ENCODE results near the gene SPEF2. TPM values are rescaled to one million over a fixed set of nuclear protein-coding genes. Genes with fewer than 3 reads are reported as not detected.

Gene SPEF2
- polyA plus RNA-seq, 2 of the 4 experiments (the other 2 are of a cell fraction), result 2.2 to 8.7 TPM

- 70% methylated on average over 5 of the region's 5 CpGs for WGBS (ENCODE audit: missing lambda C conversion rate)
Observed at GRCh38 chr5:35677878-35678277, 60.2 kb downstream of the SPEF2 start.

GRCh38 chr5:35678661-35679060 lies 61.0 kb downstream of the SPEF2 start:
- no peaks in the 10 kb centered on the region for H3K4me1 ChIP-seq
- DNase-seq (ENCODE audit: low read depth in 1 of 2, low spot score in 1 of 2) (no peak), ATAC-seq (no peak), FAIRE-seq (no peak)
- no peaks in the 10 kb centered on the region for H3K9me3 ChIP-seq
- H3K4me3 ChIP-seq, result no peak overlapping the region
- no peak overlapping the region for H3K4me2 ChIP-seq
- CTCF ChIA-PET, result no interaction called here
- no peak overlapping the region for H3K27ac ChIP-seq
- POLR2A ChIA-PET, result no interaction called here
- TF ChIP-seq SMC3 (IDR thresholded peaks at IDR 0.05), result no peak
- TF ChIP-seq NFE2L2 (conservative IDR thresholded peaks at IDR 0.05; ENCODE audit: low read length), result no peak
- TF ChIP-seq HEYL (CRISPR knock-in tag; IDR thresholded peaks at IDR 0.05), result no peak
- TF ChIP-seq HOXB5 (CRISPR knock-in tag; IDR thresholded peaks at IDR 0.05), result no peak
- no peak for TF ChIP-seq NR3C1 (IDR thresholded peaks at IDR 0.05)
- TF ChIP-seq REST (IDR thresholded peaks at IDR 0.05), result no peak
- TF ChIP-seq HOXB13 (CRISPR knock-in tag; IDR thresholded peaks at IDR 0.05; ENCODE audit: low read depth), result no peak
- no peak for TF ChIP-seq FOSL2 (IDR thresholded peaks at IDR 0.05)
- no peak for TF ChIP-seq FOSL2 (CRISPR knock-in tag; IDR thresholded peaks at IDR 0.05)
- TF ChIP-seq RARB (CRISPR knock-in tag; IDR thresholded peaks at IDR 0.05), result no peak
- no peak for TF ChIP-seq KDM5A (IDR thresholded peaks at IDR 0.05)
- TF ChIP-seq EHMT2 (IDR thresholded peaks at IDR 0.05; ENCODE audit: low read depth), result no peak
- TF ChIP-seq, protein P1, sequence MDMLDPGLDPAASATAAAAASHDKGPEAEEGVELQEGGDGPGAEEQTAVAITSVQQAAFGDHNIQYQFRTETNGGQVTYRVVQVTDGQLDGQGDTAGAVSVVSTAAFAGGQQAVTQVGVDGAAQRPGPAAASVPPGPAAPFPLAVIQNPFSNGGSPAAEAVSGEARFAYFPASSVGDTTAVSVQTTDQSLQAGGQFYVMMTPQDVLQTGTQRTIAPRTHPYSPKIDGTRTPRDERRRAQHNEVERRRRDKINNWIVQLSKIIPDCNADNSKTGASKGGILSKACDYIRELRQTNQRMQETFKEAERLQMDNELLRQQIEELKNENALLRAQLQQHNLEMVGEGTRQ (IDR thresholded peaks at IDR 0.05), result no peak
- no peak for TF ChIP-seq TP53 (CRISPR knock-in tag; IDR thresholded peaks at IDR 0.05)
- TF ChIP-seq, protein P2, sequence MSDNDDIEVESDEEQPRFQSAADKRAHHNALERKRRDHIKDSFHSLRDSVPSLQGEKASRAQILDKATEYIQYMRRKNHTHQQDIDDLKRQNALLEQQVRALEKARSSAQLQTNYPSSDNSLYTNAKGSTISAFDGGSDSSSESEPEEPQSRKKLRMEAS (IDR thresholded peaks at IDR 0.05), result no peak
- no peak for TF ChIP-seq MYC (IDR thresholded peaks at IDR 0.05; ENCODE audit: borderline replicate concordance, low read length)
- no peak for TF ChIP-seq BHLHE40 (IDR thresholded peaks at IDR 0.05; ENCODE audit: low read depth, low read length)
- no peak for TF ChIP-seq CHD4 (IDR thresholded peaks at IDR 0.05; ENCODE audit: borderline replicate concordance)
- WGBS (ENCODE audit: missing lambda C conversion rate), result 64% methylated on average over 3 of the region's 3 CpGs

More at GRCh38 chr5:35677878-35678277, 60.2 kb downstream of the SPEF2 start:
- ChIA-PET POLR2A (no interaction called here), CTCF (interaction anchor here (1.4 kb wide), 1 partner anchor 11 kb away, joined by 3 read pairs; no protein-coding TSS in a partner anchor)
- Histone ChIP-seq H3K4me1 (no peaks in the 10 kb centered on the region), H3K27ac (no peak overlapping the region), H3K4me3 (no peak overlapping the region), H3K9me3 (no peaks in the 10 kb centered on the region), H3K4me2 (no peak overlapping the region)
- no peak for ATAC-seq
- TF ChIP-seq TFCP2L1 (CRISPR knock-in tag; IDR thresholded peaks at IDR 0.05), result no peak
- no peak for TF ChIP-seq NR3C1 (IDR thresholded peaks at IDR 0.05)
- no peak for TF ChIP-seq FOSB (CRISPR knock-in tag; IDR thresholded peaks at IDR 0.05)
- TF ChIP-seq, protein P3, sequence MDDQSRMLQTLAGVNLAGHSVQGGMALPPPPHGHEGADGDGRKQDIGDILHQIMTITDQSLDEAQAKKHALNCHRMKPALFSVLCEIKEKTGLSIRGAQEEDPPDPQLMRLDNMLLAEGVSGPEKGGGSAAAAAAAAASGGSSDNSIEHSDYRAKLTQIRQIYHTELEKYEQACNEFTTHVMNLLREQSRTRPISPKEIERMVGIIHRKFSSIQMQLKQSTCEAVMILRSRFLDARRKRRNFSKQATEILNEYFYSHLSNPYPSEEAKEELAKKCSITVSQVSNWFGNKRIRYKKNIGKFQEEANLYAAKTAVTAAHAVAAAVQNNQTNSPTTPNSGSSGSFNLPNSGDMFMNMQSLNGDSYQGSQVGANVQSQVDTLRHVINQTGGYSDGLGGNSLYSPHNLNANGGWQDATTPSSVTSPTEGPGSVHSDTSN (IDR thresholded peaks at IDR 0.05), result no peak
- no peak for TF ChIP-seq BHLHE40 (IDR thresholded peaks at IDR 0.05; ENCODE audit: low read depth, low read length)
- no peak for TF ChIP-seq CBX8 (IDR thresholded peaks at IDR 0.05)
- TF ChIP-seq ESRRA (IDR thresholded peaks at IDR 0.05; ENCODE audit: borderline replicate concordance, low read length), result no peak
- TF ChIP-seq SREBF2 (IDR thresholded peaks at IDR 0.05), result no peak
- TF ChIP-seq FOSL2 (IDR thresholded peaks at IDR 0.05), result no peak
- TF ChIP-seq FOSL2 (CRISPR knock-in tag; IDR thresholded peaks at IDR 0.05), result no peak
- no peak for TF ChIP-seq ZFP36 (IDR thresholded peaks at IDR 0.05; ENCODE audit: borderline replicate concordance, partially characterized antibody)
- no peak for TF ChIP-seq NPAS2 (CRISPR knock-in tag; IDR thresholded peaks at IDR 0.05; ENCODE audit: borderline replicate concordance)
- TF ChIP-seq, protein P4, sequence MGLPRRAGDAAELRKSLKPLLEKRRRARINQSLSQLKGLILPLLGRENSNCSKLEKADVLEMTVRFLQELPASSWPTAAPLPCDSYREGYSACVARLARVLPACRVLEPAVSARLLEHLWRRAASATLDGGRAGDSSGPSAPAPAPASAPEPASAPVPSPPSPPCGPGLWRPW (IDR thresholded peaks at IDR 0.05), result no peak
- no peak for FAIRE-seq
- no peak for DNase-seq (ENCODE audit: low read depth in 1 of 2, low spot score in 1 of 2)

Data from A549 (cell line).